Stimulated activated CD8-positive, alpha-beta memory T cell treated with anti-CD3 and anti-CD28 coated beads, Interleukin-2, amount 100 ng/mL, for 1 hour (primary cell): Measurements from ENCODE around the gene ATG16L1.
A peak's percentile ranks its signal among the peaks of the same experiment; 100 is the strongest.

ENCODE experiments used
- DNase-seq, 2 donors: peaks; one replicate each; pipeline ENCODE4 v3.0.0-alpha.2; 2020; ENCODE audit warnings: low read depth in 2 of 2

The ATG16L1 gene

DNA sequence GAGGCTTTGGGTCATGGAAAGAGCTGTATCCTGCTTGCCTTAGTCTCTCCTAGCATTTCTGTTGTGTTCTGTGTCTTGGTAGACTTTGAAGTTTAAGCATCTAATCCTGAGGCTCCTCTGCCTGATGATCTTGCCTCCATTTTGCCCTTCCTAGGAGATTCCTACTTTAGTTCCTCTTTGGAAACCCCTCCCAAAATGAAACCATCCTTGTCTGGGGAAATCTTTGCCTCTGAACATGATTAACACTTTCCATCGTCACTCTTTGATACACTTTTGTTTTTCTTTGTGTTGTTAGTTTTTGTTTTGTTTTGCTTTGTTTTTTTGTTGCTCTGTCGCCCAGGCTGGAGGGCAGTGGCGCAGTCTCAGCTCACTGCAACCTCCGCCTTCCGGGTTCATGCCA is 9.2 kb downstream of the ATG16L1 start:
- no peak for DNase-seq

- no peak for DNase-seq
These were observed 10.5 kb downstream of the ATG16L1 start for GRCh38 chr2:233261819-233262555.

DNA sequence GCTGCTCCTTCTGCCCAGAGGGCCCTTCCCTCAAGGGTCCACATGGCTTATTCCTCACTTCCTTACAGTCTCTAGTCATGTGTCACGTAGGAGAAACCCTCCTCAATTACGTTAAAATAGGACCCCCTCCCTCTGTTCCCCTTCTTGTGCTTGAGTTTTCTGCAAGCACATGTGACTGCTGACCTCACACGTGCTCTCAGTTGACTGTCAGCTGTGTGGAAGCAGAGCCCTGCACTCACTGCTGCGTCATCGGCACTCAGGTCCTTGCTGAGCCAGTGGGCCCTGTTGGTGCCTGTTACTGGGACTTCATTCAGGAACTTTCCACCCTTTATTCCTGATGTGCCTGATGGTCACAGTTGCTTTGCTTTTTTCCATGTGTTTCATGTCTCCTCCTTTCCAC is 11.1 kb downstream of the ATG16L1 start:
- DNase-seq: no peak

DNA sequence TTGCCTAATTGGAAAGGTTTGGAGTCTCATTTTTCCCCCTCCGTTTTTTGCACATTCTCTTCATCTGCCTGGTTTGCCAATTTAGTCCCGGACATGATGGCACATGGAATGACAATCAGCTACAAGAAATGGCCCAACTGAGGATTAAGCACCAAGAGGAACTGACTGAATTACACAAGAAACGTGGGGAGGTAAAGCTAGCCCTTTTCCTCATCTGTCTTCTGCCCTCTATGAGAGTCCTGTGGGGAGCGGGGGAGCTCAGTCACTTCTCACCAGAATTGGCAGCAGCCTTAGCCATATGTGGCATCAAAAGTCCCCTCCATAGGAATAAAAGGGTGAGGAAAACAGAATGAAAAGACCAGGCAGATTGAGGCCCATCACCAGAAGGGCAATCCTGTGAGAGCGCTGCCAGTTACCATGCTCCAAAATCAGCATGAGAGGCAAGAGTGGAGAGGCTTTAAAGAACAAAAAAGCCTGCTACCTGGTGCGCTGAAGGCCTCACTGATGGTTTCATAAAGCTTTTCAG is 11.6 kb downstream of the ATG16L1 start:
- no peak for DNase-seq

DNA sequence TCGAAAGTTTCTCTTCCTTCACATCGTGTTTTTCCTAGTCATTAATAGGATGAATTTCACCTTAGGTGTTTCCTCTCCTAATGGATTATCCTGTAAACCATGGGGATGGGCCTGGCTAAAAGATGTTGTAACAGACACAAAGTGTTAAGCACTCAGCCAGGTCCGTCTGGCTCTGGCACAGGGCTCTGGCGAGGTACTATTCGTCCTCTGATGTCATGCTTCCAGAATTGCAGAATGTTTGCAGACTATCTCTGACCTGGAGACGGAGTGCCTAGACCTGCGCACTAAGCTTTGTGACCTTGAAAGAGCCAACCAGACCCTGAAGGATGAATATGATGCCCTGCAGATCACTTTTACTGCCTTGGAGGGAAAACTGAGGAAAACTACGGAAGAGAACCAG is 13.2 kb downstream of the ATG16L1 start:
- no peak for DNase-seq

DNA sequence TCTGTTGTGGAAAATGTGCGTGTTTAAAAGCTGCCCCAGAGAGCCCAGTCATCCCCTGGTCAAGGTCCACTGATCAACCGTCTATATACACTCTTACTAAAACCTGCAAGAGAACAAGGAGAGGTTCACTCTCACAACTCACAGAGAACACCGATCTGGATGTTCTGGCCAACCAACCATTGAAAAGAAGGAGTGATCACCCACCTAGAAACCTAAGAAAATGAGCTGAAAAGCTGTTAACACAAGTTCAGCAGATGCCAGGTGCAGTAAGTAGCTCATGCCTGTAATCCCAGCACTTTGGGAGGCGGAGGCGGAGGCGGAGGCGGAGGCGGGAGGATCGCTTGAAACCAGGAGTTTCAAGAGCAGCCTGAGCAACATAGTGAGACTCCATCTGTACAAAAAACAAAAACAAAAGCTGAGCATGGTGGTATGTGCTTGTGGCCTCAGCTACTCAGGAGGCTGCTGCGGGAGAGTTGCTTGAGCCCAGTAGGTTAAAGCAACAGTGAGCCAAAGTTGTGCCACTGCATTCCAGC is 14.5 kb downstream of the ATG16L1 start:
- no peak for DNase-seq

DNA sequence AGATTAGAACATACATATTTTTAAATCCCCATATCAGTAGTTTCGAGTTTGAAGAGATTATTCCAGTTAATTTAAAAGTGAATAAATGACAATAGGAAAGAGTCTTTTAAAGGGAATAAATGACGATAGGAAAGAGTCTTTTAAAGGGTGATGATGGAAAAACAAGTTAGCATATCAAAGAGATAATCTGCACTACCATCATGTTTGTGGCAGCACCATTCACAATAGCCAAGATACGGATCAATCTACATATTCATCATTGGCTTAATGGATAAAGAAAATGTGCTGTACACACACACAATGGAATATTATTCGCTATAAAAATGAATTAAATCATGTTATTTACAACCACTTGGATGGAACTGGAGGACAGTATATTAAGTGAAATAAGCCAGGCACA is 15.0 kb downstream of the ATG16L1 start:
- no peak for DNase-seq

- DNase-seq: peak; percentile 56 to 61
These were observed 16.2 kb downstream of the ATG16L1 start for GRCh38 chr2:233267516-233268245.

DNA sequence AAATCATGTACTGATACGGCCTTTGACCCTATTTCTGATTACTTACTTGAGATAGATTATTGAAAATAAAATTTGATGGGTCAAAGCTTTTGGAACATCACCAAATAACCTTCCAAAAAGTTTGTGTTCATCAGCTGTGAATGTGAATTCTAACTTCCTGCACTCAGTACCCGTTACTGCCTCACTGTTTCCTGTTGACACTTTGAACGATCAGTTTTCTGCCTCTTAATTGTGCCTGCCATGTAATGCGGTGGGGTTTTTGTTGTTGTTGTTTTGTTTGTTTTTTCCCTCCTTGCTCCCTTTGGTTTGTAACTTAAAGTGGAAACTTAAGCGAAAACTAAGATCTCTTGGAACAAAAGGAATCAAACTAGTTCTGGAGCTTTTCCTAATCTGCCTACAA is 18.9 kb downstream of the ATG16L1 start:
- no peak for DNase-seq

GRCh38 chr2:233270951-233271350 is 19.5 kb downstream of the ATG16L1 start:
- no peak for DNase-seq

DNA sequence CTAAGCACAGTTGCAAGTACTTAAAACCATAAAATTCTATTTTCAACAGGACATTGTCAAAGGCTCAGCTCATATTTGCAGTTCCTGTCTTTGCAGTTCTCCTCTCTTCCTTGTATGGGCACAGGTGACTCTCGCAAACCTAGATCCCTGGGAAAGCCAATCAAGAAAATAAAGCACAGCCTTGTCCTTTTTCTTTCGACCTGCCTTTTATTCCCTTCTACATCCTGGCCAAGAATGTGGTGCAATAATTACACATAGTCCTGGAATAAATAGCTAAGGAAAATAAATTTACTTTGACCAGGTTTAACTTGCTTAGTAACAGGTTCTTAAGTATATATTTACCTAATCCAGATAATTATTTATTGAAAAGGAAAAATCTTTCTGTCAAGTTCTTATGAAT is 20.2 kb downstream of the ATG16L1 start:
- DNase-seq: no peak

DNA sequence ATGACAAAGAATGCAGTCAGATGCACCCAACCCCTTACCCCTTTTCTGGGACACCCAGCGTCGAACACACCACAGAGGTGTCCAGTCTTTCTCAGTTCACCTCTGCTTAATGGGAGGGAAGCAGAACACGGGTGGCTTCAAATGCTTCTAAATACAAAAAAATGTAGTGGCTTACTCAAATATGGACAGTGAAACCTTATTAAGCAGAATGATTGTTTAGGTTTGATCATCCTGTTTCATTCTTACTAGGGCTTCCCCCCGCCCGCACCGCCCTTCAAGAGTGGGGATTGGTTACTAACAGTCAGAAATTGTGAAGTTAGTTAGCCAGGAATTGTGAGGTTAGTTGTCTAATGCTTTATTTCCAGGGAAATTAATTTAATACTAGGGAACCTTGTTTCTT is 21.6 kb downstream of the ATG16L1 start:
- no peak for DNase-seq

DNA sequence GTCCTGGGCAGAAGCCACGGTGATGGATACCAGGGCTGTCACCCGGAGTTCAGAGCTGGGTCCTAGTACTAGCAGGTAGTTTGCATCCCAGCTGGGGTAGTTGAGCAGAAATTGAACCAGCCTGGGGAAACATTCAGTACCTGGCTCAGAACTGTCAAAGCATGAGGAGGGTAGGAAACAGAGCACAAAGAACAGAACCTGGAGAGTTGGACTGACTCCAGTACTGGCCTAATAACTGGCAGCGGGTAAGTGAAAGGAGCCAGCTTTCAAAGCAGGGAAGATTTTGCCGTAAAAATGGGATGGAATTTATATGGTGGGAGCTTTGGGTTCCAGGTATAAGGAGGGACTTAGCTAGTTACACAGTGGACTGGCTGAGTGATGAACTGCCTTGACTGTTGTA is 23.8 kb downstream of the ATG16L1 start:
- no peak for DNase-seq

DNA sequence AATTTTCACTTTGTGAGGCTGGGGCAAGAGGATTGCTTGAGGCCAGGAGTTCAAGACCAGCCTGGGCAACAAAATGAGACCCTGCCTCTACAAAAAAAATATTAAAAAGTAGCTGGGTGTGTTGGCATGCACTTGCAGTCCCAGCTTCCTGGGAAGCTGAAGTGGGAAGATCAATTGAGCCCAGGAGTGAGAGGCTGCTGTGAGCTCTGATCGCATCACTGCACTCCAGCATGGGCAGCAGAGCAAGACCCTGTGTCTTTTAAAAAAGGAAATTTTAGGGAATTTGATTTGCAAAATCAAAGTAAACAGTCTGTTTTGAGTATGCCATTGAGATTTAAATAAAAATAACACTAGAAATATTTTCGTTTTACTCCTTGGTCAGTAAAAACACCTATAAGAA is 27.4 kb downstream of the ATG16L1 start:
- DNase-seq: no peak

GRCh38 chr2:233280114-233280693 is 28.7 kb downstream of the ATG16L1 start:
- DNase-seq: no peak

GRCh38 chr2:233281553-233281952 is 30.1 kb downstream of the ATG16L1 start:
- DNase-seq: no peak

DNA sequence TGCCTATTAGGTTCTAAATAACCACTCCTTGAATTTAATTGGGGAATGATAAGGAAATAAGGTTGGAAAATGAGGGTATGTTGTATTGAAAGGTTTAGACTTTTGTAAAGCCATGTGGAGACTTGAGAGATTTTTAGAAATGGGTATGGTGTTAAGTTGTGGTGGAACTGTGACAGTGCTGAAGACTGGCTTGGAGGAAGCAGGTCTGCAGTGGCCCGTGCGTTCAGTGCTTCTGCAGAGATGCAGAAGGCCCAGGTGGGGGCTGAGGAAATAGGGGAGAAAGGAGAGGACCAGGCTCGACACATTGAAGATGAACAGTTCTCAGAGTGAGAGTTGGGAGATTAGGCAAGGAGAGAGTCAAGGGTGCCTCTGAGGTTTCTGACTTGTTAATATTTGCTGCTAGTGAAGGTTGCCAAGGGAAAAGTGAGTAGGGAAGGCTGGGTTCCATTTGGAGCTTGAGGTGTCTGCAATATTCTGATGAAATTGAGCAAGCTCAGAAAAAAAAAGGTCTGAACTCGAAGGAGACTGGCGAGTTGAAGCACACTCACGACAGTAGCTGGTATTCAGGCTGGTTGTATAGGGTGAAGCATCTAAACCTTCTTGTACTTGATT is 30.6 kb downstream of the ATG16L1 start:
- DNase-seq: no peak

DNA sequence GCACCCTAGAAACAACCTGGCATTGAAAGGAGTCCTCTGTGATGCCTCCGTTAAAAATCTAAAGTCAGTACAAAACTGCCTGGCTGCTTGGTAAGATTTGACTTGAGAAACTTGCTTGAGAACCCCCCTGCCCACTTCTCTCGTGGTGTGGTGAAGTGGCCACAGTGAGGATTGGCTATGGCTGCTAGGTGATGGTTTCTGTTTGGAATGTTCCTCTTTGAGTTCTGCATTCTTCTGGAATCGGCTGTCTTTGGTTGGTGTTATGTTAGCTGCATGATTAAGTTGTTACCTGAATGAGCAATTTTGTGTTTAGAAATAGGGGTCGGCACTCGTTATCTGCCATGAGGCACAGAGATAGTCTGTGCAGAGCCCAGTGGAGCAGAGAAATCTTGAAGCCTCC is 34.4 kb downstream of the ATG16L1 start:
- DNase-seq: no peak

DNA sequence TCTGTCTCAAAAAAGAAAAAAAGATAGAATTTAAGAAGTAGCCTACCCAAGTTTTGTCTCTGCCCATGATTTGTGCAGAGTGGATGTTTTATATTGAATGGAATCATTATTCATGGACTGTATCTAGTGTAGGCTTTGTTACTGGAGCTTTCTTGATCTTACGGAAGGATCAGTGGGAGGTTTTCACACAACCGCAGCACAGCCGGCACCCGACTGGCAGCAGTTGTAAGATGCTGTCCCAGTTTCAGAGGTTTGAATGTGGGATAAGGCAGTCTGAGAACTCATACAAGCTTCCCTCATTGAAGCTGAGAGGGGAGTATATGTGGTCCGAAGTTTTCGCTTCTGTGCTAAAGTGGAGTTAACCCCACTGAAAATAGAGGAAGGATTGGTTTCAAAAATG is 36.4 kb downstream of the ATG16L1 start:
- no peak for DNase-seq

- DNase-seq: no peak
These were observed 37.2 kb downstream of the ATG16L1 start for GRCh38 chr2:233288663-233289062.

DNA sequence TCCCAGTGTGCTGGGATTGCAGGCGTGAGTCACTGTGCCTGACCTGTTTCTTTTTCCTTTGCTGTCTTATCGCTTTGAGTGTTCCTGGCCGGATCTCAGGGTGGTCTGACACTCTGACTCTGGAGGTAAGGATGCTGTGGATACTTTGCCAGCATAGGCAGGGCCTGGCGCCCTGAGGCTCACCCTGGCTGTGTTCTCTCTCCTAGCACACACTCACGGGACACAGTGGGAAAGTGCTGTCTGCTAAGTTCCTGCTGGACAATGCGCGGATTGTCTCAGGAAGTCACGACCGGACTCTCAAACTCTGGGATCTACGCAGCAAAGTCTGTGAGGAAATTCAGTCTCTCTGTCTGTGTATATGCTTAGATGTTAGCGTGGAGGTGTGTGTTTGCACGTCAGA is 38.2 kb downstream of the ATG16L1 start:
- DNase-seq: no peak
